CD4-positive, alpha-beta T cell (primary cell): Measurements from ENCODE around the gene ABCC4. TPM values are rescaled to one million over a fixed set of nuclear protein-coding genes. Genes with fewer than 3 reads are reported as not detected.

ENCODE experiments used
- ATAC-seq: fragments of 200-7000 bp; cut with Tn5 transposase; one replicate; pipeline ENCODE4 v1.10.0; 2022; ENCODE audit warnings: mild to moderate bottlenecking; ENCODE audit not compliant: poor library complexity
- CTCF ChIA-PET: fragments of 350-600 bp; sonication (Branson Sonifier 250); formaldehyde crosslinking; loops from one replicate; lab custom pipeline; 2021; ENCODE audit warnings: antibody characterized with exemption, inconsistent platforms; lab: Charles Lee
- POLR2A ChIA-PET: fragments of 350-600 bp; sonication (Branson Sonifier 250); formaldehyde crosslinking; loops from one replicate; lab custom pipeline; 2021; ENCODE audit warnings: antibody characterized with exemption, inconsistent platforms; lab: Charles Lee
- DNase-seq, 14 experiments: peaks; one replicate each; pipeline ENCODE4 v3.0.0-alpha.2; 2013 to 2020; ENCODE audit warnings: mixed read lengths in 2 of 14
- H3K27ac ChIP-seq, 2 donors: one replicate each; pipeline versions ENCODE4 v1.5.1 to v1.7.0; 2013; ENCODE audit warnings: low read length in 2 of 2, low read depth in 1 of 2, mild to moderate bottlenecking in 1 of 2
- H3K27me3 ChIP-seq, 2 experiments: 1 replicate in 1 of 2; 2 replicates in 1 of 2; pipeline versions ENCODE4 v1.6.1 to v1.7.0; 2013; ENCODE audit warnings: low read length in 2 of 2, control low read depth in 1 of 2, mild to moderate bottlenecking in 1 of 2, moderate library complexity in 1 of 2; ENCODE audit not compliant: insufficient read depth in 2 of 2, control insufficient read depth in 1 of 2
- H3K36me3 ChIP-seq: one replicate; pipeline ENCODE4 v1.6.1; 2013; ENCODE audit warnings: low read length, control low read depth; ENCODE audit not compliant: insufficient read depth
- H3K4me1 ChIP-seq: one replicate; pipeline ENCODE4 v1.6.1; 2013; ENCODE audit warnings: low read length, control low read depth; ENCODE audit not compliant: insufficient read depth
- H3K4me3 ChIP-seq: one replicate; pipeline ENCODE4 v1.5.1; 2013; ENCODE audit warnings: mild to moderate bottlenecking, low read length, moderate library complexity
- H3K9me3 ChIP-seq, 2 experiments: 1 replicate in 1 of 2; 2 replicates in 1 of 2; pipeline versions ENCODE4 v1.6.1 to v1.7.0; 2013; ENCODE audit warnings: low read length in 2 of 2, mild to moderate bottlenecking in 2 of 2, control low read depth in 1 of 2, moderate library complexity in 1 of 2; ENCODE audit not compliant: control insufficient read depth in 1 of 2, insufficient read depth in 1 of 2
- H3K27ac Mint-ChIP-seq: one replicate; pipeline ENCODE4 v1.8.0; 2020; ENCODE audit warnings: mixed read lengths
- H3K27me3 Mint-ChIP-seq: one replicate; pipeline ENCODE4 v1.8.0; 2021; ENCODE audit warnings: mixed read lengths
- H3K36me3 Mint-ChIP-seq: one replicate; pipeline ENCODE4 v1.8.0; 2021; ENCODE audit warnings: low read depth, mixed read lengths
- H3K4me1 Mint-ChIP-seq: one replicate; pipeline ENCODE4 v1.8.0; 2021; ENCODE audit warnings: low read depth, mixed read lengths
- H3K4me3 Mint-ChIP-seq: one replicate; pipeline ENCODE4 v1.8.0; 2020; ENCODE audit warnings: mild to moderate bottlenecking, mixed read lengths
- H3K9me3 Mint-ChIP-seq: one replicate; pipeline ENCODE4 v1.8.0; 2020; ENCODE audit warnings: mixed read lengths
- intact Hi-C, 2 experiments: fragments of 100-400 bp; cut with DNase I in 1 of 2; cut with micrococcal nuclease in 1 of 2; formaldehyde crosslinking; loops; one replicate each; pipeline versions ENCODE4 v1.15.1 to v1.9.0; 2023 to 2025; cut with DNase I, micrococcal nuclease
- total RNA-seq, 174 experiments: library from RNA in 2 of 174; stranded (reverse) in 2 of 174; gene quantifications; one replicate each; pipeline ENCODE4 v1.2.3 and lab custom pipeline; 2021 to 2026
- TF ChIP-seq, protein P1 (sequence below): fragments of 200-600 bp; IDR thresholded peaks from one replicate; pipeline ENCODE4 v1.8.0; 2022; ENCODE audit warnings: antibody characterized with exemption, mild to moderate bottlenecking

ABCC4 gene
- total RNA-seq, 2 experiments from 2014 or later = 4.0 to 4.4 TPM

DNA sequence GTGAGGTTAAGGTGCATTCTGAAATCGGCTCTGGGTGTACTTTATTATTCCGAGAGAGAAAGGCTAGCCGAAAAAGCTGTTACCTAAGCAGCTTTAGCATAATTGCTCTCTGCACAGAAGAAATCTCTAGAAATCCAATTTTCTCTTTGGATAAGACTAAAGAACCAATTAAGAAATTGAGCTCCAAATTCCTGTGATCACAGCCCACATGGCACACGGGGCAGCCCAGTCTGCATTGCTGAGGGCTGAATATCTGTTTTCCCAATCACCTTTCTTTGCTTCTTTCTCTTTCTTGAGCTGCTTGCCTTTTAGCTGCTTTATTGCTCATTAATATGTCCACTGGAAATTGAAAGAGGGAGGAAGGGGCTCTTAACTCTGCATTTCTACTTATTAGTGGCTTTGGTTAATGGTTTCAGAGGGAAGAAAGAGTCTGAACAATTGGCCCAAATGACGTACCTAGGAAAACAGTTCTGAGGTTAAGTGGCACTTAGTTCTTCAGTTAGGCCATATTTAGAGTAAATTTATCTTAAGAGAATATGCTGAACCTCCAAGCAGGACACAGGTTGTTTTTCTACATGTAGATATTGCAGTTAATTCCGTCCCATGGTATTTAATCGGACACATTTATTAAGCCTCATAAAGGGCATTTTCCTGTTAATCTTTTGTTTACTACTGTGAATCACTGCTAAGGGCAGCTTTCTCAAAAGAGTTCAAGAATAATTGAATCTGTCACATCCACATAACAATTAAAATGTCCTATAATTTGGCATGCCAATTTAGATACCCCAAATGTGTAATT, 265.7 kb downstream of the ABCC4 start:
- intact Hi-C loops = no loop called here
- TF ChIP-seq, protein P1, sequence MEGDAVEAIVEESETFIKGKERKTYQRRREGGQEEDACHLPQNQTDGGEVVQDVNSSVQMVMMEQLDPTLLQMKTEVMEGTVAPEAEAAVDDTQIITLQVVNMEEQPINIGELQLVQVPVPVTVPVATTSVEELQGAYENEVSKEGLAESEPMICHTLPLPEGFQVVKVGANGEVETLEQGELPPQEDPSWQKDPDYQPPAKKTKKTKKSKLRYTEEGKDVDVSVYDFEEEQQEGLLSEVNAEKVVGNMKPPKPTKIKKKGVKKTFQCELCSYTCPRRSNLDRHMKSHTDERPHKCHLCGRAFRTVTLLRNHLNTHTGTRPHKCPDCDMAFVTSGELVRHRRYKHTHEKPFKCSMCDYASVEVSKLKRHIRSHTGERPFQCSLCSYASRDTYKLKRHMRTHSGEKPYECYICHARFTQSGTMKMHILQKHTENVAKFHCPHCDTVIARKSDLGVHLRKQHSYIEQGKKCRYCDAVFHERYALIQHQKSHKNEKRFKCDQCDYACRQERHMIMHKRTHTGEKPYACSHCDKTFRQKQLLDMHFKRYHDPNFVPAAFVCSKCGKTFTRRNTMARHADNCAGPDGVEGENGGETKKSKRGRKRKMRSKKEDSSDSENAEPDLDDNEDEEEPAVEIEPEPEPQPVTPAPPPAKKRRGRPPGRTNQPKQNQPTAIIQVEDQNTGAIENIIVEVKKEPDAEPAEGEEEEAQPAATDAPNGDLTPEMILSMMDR = no peak
- H3K4me3 Mint-ChIP-seq = no peak overlapping the region
- H3K36me3 Mint-ChIP-seq = peaks cover 65% of the 10 kb centered on the region
- Histone ChIP-seq H3K4me3 (no peak overlapping the region), H3K27ac (no peak overlapping the region), H3K27me3 (no peaks in the 10 kb centered on the region), H3K9me3 (no peaks in the 10 kb centered on the region), H3K4me1 (peaks cover 3% of the 10 kb centered on the region), H3K36me3 (peaks cover 13% of the 10 kb centered on the region)
- H3K9me3 Mint-ChIP-seq = no peaks in the 10 kb centered on the region
- H3K4me1 Mint-ChIP-seq = peaks cover 6% of the 10 kb centered on the region
- ChIA-PET CTCF (no interaction called here), POLR2A (no interaction called here)
- ATAC-seq = no peak
- H3K27me3 Mint-ChIP-seq = no peaks in the 10 kb centered on the region
- H3K27ac Mint-ChIP-seq = no peak overlapping the region
- DNase-seq = no peak

DNA sequence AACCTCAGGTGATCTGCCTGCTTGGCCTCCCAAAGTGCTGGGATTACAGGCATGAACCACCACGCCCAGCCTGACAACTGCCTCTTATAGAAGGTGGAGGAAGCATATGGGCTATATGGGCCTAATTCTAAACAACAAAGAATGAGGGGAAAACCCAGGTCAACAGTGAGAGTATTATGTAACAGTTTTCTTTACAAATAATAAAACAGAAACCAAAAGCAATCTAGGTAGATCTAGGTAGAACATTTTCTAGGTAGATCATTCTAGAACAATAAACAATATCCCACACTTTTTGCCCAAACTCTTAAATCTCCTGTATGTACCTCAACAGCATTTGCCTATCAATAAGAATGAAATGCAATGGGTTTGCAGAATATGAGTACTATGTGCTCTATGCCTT, 267.4 kb downstream of the ABCC4 start:
- Mint-ChIP-seq H3K27ac (no peak overlapping the region), H3K4me1 (peaks cover 6% of the 10 kb centered on the region), H3K27me3 (no peaks in the 10 kb centered on the region), H3K36me3 (peaks cover 49% of the 10 kb centered on the region), H3K9me3 (no peaks in the 10 kb centered on the region), H3K4me3 (no peak overlapping the region)
- POLR2A ChIA-PET = no interaction called here
- Histone ChIP-seq H3K27ac (no peak overlapping the region), H3K9me3 (no peaks in the 10 kb centered on the region), H3K36me3 (peaks cover 16% of the 10 kb centered on the region), H3K27me3 (no peaks in the 10 kb centered on the region), H3K4me1 (peaks cover 3% of the 10 kb centered on the region), H3K4me3 (no peak overlapping the region)
- intact Hi-C loops = no loop called here
- ATAC-seq (no peak), DNase-seq (peak in 1 of 14 experiments; percentile 2)
- TF ChIP-seq, protein P1 = no peak
- CTCF ChIA-PET = no interaction called here

DNA sequence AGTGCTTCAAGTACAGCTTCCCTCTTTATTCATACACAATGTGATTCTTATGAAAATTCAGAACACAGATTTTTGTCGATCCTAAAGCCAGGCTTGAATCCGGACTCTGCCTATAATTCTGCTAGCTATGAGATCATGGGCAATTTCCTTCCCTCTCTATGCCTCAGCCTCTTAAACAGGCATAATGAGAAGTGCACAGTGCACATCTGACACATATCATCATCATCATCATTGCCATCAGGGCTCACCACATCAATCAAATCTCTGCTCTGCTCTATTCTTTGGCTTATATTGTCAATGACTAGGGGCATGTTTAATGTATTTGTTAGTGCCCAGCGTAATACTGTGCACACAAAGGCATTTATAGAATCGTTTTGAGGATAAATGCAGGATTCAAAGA, 269.1 kb downstream of the ABCC4 start:
- no peak for ATAC-seq
- H3K4me1 ChIP-seq = peaks cover 3% of the 10 kb centered on the region
- Mint-ChIP-seq H3K27me3 (no peaks in the 10 kb centered on the region), H3K9me3 (peaks cover 7% of the 10 kb centered on the region), H3K36me3 (peaks cover 47% of the 10 kb centered on the region), H3K27ac (no peak overlapping the region), H3K4me3 (no peak overlapping the region), H3K4me1 (peaks cover 6% of the 10 kb centered on the region)
- intact Hi-C loops = no loop called here
- POLR2A ChIA-PET = no interaction called here
- no peak overlapping the region for H3K4me3 ChIP-seq
- TF ChIP-seq, protein P1 = no peak
- H3K9me3 ChIP-seq = no peaks in the 10 kb centered on the region
- no peak for DNase-seq
- peaks cover 12% of the 10 kb centered on the region for H3K36me3 ChIP-seq
- CTCF ChIA-PET = no interaction called here
- no peak overlapping the region for H3K27ac ChIP-seq
- H3K27me3 ChIP-seq = no peaks in the 10 kb centered on the region
